Testis (tissue), 3 donors: ENCODE measurements around the gene SERINC2. TPM values are rescaled to one million over a fixed set of nuclear protein-coding genes. Genes with fewer than 3 reads are reported as not detected.

Experiments used
- DNase-seq: peaks from one replicate; pipeline ENCODE4 v3.0.0-alpha.2; 2019
- H3K27ac ChIP-seq, 2 donors: fragments of 200-600 bp; sonication (generic); one replicate each; pipeline ENCODE4 v1.5.1; 2019
- H3K27me3 ChIP-seq: fragments of 200-600 bp; sonication (generic); one replicate; pipeline ENCODE4 v1.5.1; 2019
- H3K36me3 ChIP-seq: fragments of 200-600 bp; sonication (generic); one replicate; pipeline ENCODE4 v1.5.1; 2017; ENCODE audit warnings: low read depth; ENCODE audit errors: missing control alignments
- H3K4me1 ChIP-seq: fragments of 200-600 bp; sonication (generic); one replicate; pipeline ENCODE4 v1.5.1; 2019
- H3K4me3 ChIP-seq, 2 donors: fragments of 200-600 bp; sonication (generic); one replicate each; pipeline ENCODE4 v1.5.1; 2017 to 2019
- H3K9me3 ChIP-seq: fragments of 200-600 bp; sonication (generic); one replicate; pipeline ENCODE4 v1.5.1; 2017
- CTCF ChIP-seq, 3 experiments: fragments of 450-650 bp in 2 of 3; fragments of 200-600 bp in 1 of 3; sonication (generic) in 1 of 3; IDR thresholded peaks; one replicate each; pipeline ENCODE4 v1.5.1; 2016 to 2019; ENCODE audit warnings: antibody characterized with exemption in 3 of 3, mild to moderate bottlenecking in 2 of 3, moderate library complexity in 1 of 3
- POLR2A ChIP-seq: fragments of 450-650 bp; IDR thresholded peaks from one replicate; pipeline ENCODE4 v1.6.1; 2017; ENCODE audit warnings: antibody characterized with exemption, mild to moderate bottlenecking, moderate library complexity
- WGBS, 2 donors: methylation state at CpG; one replicate each; pipeline ENCODE4 v1.1.5; 2018; 5-methylcytosine and 5-hydroxymethylcytosine counted together
- intact Hi-C: fragments of 100-400 bp; cut with DNase I; formaldehyde crosslinking; loops from one replicate; pipeline ENCODE4 v1.15.1; 2023; ENCODE audit warnings: low total_unique reads
- polyA plus RNA-seq: library from polyadenylated mRNA; stranded (reverse); fragments of 350-450 nt; fragmentation: Illumina TruSeq; extraction: RNeasy Lipid Tissue Mini Kit (QIAGEN cat#74804); gene quantifications from one replicate; pipeline ENCODE4 v1.2.3, GENCODE V29; 2014; ENCODE audit warnings: low read depth, low replicate concordance; ENCODE audit not compliant: insufficient read depth
- total RNA-seq, 2 donors: library from RNA; depleted of rRNA; stranded (reverse); fragments of >200 nt; gene quantifications; one replicate each; pipeline ENCODE4 v1.2.3, GENCODE V29; 2016

The SERINC2 gene
- total and polyA plus RNA-seq, 3 donors from 2014 or later: 9.5 to 21.7 (median 10.8) TPM

GRCh38 chr1:31444725-31445448 lies 31.9 kb downstream of the SERINC2 start:
- intact Hi-C loops: no loop called here
- Histone ChIP-seq H3K36me3 (no peaks in the 10 kb centered on the region), H3K4me1 (no peaks in the 10 kb centered on the region), H3K27me3 (no peaks in the 10 kb centered on the region), H3K27ac (no peak overlapping the region), H3K4me3 (no peak overlapping the region), H3K9me3 (no peaks in the 10 kb centered on the region)
- 64 to 73% methylated on average over 7 to 8 of the region's 8 CpGs for WGBS, 2 donors
- no peak for DNase-seq
- TF ChIP-seq CTCF (IDR thresholded peaks at IDR 0.05) (no peak), POLR2A (no peak)

- H3K27ac ChIP-seq: no peak overlapping the region
- no peak overlapping the region for H3K4me3 ChIP-seq
- WGBS, 2 donors: 78 to 80% methylated on average over 3 of the region's 3 CpGs
- no peak for DNase-seq
- no peaks in the 10 kb centered on the region for H3K4me1 ChIP-seq
- intact Hi-C loops: no loop called here
- H3K36me3 ChIP-seq: no peaks in the 10 kb centered on the region
- H3K27me3 ChIP-seq: no peaks in the 10 kb centered on the region
- H3K9me3 ChIP-seq: no peaks in the 10 kb centered on the region
- TF ChIP-seq CTCF (IDR thresholded peaks at IDR 0.05): no peak
- no peak for TF ChIP-seq POLR2A
These were observed 32.9 kb downstream of the SERINC2 start for GRCh38 chr1:31445951-31446350.

GRCh38 chr1:31447210-31447609 lies 34.2 kb downstream of the SERINC2 start:
- Histone ChIP-seq H3K36me3 (no peaks in the 10 kb centered on the region), H3K9me3 (no peaks in the 10 kb centered on the region), H3K4me1 (no peaks in the 10 kb centered on the region), H3K27ac (no peak overlapping the region), H3K4me3 (no peak overlapping the region), H3K27me3 (no peaks in the 10 kb centered on the region)
- intact Hi-C loops: no loop called here
- TF ChIP-seq POLR2A (no peak), CTCF (IDR thresholded peaks at IDR 0.05) (no peak)
- WGBS, 2 donors: 50 to 55% methylated on average over 9 of the region's 9 CpGs
- no peak for DNase-seq

- DNase-seq: no peak
- intact Hi-C loops: no loop called here
- no peaks in the 10 kb centered on the region for H3K36me3 ChIP-seq
- TF ChIP-seq POLR2A (no peak), CTCF (IDR thresholded peaks at IDR 0.05) (no peak)
- H3K27ac ChIP-seq: no peak overlapping the region
- H3K4me1 ChIP-seq: no peaks in the 10 kb centered on the region
- WGBS, 2 donors: 80 to 82% methylated on average over 8 of the region's 8 CpGs
- H3K27me3 ChIP-seq: no peaks in the 10 kb centered on the region
- H3K9me3 ChIP-seq: no peaks in the 10 kb centered on the region
- H3K4me3 ChIP-seq: no peak overlapping the region
These were observed 40.5 kb downstream of the SERINC2 start for GRCh38 chr1:31453384-31454079.
